ENCODE data around the gene KCNQ1OT1.
A peak's percentile ranks its signal among the peaks of the same experiment; 100 is the strongest.

Gene KCNQ1OT1

GRCh38 chr11:2677127-2677526, 22.7 kb downstream of the KCNQ1OT1 start:
- no peak overlapping the region for H3K4me3 ChIP-seq (ENCODE audit: low read length, poor library complexity, severe bottlenecking)
- H3K4me1 ChIP-seq (ENCODE audit: insufficient read depth, low read length, poor library complexity, severe bottlenecking), result peaks cover 50% of the 10 kb centered on the region
- no peak overlapping the region for H3K9ac ChIP-seq (ENCODE audit: low read depth, low read length, poor library complexity, severe bottlenecking)
- no peaks in the 10 kb centered on the region for H3K27me3 ChIP-seq (ENCODE audit: insufficient read depth, low read length, poor library complexity, severe bottlenecking)
- H4K20me1 ChIP-seq (ENCODE audit: insufficient read depth, low read length, poor library complexity, severe bottlenecking), result peaks cover 44% of the 10 kb centered on the region
- H3K4me2 ChIP-seq (ENCODE audit: low read depth, low read length, poor library complexity, severe bottlenecking), result peak overlapping the region; percentile 2
- no peaks in the 10 kb centered on the region for H3K9me3 ChIP-seq (ENCODE audit: insufficient read depth, low read depth, low read length)
- H3K79me2 ChIP-seq (ENCODE audit: insufficient read depth, low read length), result peaks cover 95% of the 10 kb centered on the region; the same call in 1 of the 2 replicates
- peaks cover 10% of the 10 kb centered on the region; the same call in 1 of the 2 replicates for H3K36me3 ChIP-seq (ENCODE audit: insufficient read depth, low read length)
- TF ChIP-seq CTCF (conservative IDR thresholded peaks at IDR 0.05; ENCODE audit: low read length) (no peak), EZH2phosphoT487 (IDR thresholded peaks at IDR 0.05; ENCODE audit: borderline replicate concordance) (no peak)
- 0 out of 2 replicates have a peak, but pooled peaks cover 2% of the 10 kb centered on the region for H3F3A ChIP-seq (ENCODE audit: low read depth)
- H2AFZ ChIP-seq (ENCODE audit: low read length), result no peak overlapping the region
- H3K9me2 ChIP-seq (replicated peaks; ENCODE audit: low read depth, low read length), result no peaks in the 10 kb centered on the region

- Histone ChIP-seq H3K27me3 (ENCODE audit: insufficient read depth, low read length, poor library complexity, severe bottlenecking) (no peaks in the 10 kb centered on the region), H3K36me3 (ENCODE audit: insufficient read depth, low read length) (peaks cover 10% of the 10 kb centered on the region; the same call in 1 of the 2 replicates), H3K9ac (ENCODE audit: low read depth, low read length, poor library complexity, severe bottlenecking) (no peak overlapping the region), H3K9me2 (replicated peaks; ENCODE audit: low read depth, low read length) (no peaks in the 10 kb centered on the region), H4K20me1 (ENCODE audit: insufficient read depth, low read length, poor library complexity, severe bottlenecking) (peaks cover 39% of the 10 kb centered on the region), H3F3A (ENCODE audit: low read depth) (0 out of 2 replicates have a peak, but pooled peaks cover 2% of the 10 kb centered on the region), H3K4me2 (ENCODE audit: low read depth, low read length, poor library complexity, severe bottlenecking) (no peak overlapping the region), H3K4me3 (ENCODE audit: low read length, poor library complexity, severe bottlenecking) (no peak overlapping the region), H2AFZ (ENCODE audit: low read length) (no peak overlapping the region), H3K9me3 (ENCODE audit: insufficient read depth, low read depth, low read length) (no peaks in the 10 kb centered on the region), H3K79me2 (ENCODE audit: insufficient read depth, low read length) (peaks cover 93% of the 10 kb centered on the region; the same call in 1 of the 2 replicates), H3K4me1 (ENCODE audit: insufficient read depth, low read length, poor library complexity, severe bottlenecking) (peaks cover 55% of the 10 kb centered on the region)
- TF ChIP-seq CTCF (conservative IDR thresholded peaks at IDR 0.05; ENCODE audit: low read length) (no peak), EZH2phosphoT487 (IDR thresholded peaks at IDR 0.05; ENCODE audit: borderline replicate concordance) (no peak)
These were observed 24.3 kb downstream of the KCNQ1OT1 start for GRCh38 chr11:2675540-2675939.

GRCh38 chr11:2674658-2675131, 25.1 kb downstream of the KCNQ1OT1 start:
- peaks cover 38% of the 10 kb centered on the region for H4K20me1 ChIP-seq (ENCODE audit: insufficient read depth, low read length, poor library complexity, severe bottlenecking)
- no peaks in the 10 kb centered on the region for H3K9me2 ChIP-seq (replicated peaks; ENCODE audit: low read depth, low read length)
- no peak overlapping the region for H3K4me3 ChIP-seq (ENCODE audit: low read length, poor library complexity, severe bottlenecking)
- H3F3A ChIP-seq (ENCODE audit: low read depth), result 0 out of 2 replicates have a peak, but pooled peaks cover 2% of the 10 kb centered on the region
- no peaks in the 10 kb centered on the region for H3K27me3 ChIP-seq (ENCODE audit: insufficient read depth, low read length, poor library complexity, severe bottlenecking)
- H3K4me1 ChIP-seq (ENCODE audit: insufficient read depth, low read length, poor library complexity, severe bottlenecking), result peaks cover 62% of the 10 kb centered on the region
- TF ChIP-seq CTCF (conservative IDR thresholded peaks at IDR 0.05; ENCODE audit: low read length) (no peak), EZH2phosphoT487 (IDR thresholded peaks at IDR 0.05; ENCODE audit: borderline replicate concordance) (no peak)
- H3K36me3 ChIP-seq (ENCODE audit: insufficient read depth, low read length), result peaks cover 13% of the 10 kb centered on the region; the same call in 1 of the 2 replicates
- no peak overlapping the region for H2AFZ ChIP-seq (ENCODE audit: low read length)
- H3K9ac ChIP-seq (ENCODE audit: low read depth, low read length, poor library complexity, severe bottlenecking), result no peak overlapping the region
- H3K9me3 ChIP-seq (ENCODE audit: insufficient read depth, low read depth, low read length), result no peaks in the 10 kb centered on the region
- H3K79me2 ChIP-seq (ENCODE audit: insufficient read depth, low read length), result peaks cover 91% of the 10 kb centered on the region; the same call in 1 of the 2 replicates
- no peak overlapping the region for H3K4me2 ChIP-seq (ENCODE audit: low read depth, low read length, poor library complexity, severe bottlenecking)

All from Loucy (cell line).